CD14-positive monocyte (primary cell): ENCODE data around the gene PQBP1. TPM values are rescaled to one million over a fixed set of nuclear protein-coding genes. Genes with fewer than 3 reads are reported as not detected.

Source experiments
- DNase-seq, 3 donors: peaks; one replicate each; pipeline ENCODE4 v3.0.0-alpha.2; 2011 to 2022
- H2AFZ ChIP-seq: 2 replicates; pipeline ENCODE4 v1.6.0; 2012; ENCODE audit warnings: mild to moderate bottlenecking, low read depth, low read length, inconsistent platforms; ENCODE audit not compliant: insufficient read depth, poor library complexity, severe bottlenecking
- H3K27ac ChIP-seq, 2 donors: 1 replicate in 1 of 2; 2 replicates in 1 of 2; pipeline ENCODE4 v1.5.1; 2012 to 2013; ENCODE audit warnings: low read length in 2 of 2, control low read depth in 1 of 2, inconsistent platforms in 1 of 2, low read depth in 1 of 2, mild to moderate bottlenecking in 1 of 2
- H3K27me3 ChIP-seq, 2 donors: one replicate each; pipeline versions ENCODE4 v1.6.0 to v1.6.1; 2011 to 2013; ENCODE audit warnings: low read length in 2 of 2; ENCODE audit not compliant: control insufficient read depth in 2 of 2, insufficient read depth in 2 of 2
- H3K36me3 ChIP-seq, 2 donors: replicated peaks in 1 of 2; 1 replicate in 1 of 2; 2 replicates in 1 of 2; pipeline versions ENCODE4 v1.5.1 to v1.6.1; 2012 to 2013; ENCODE audit warnings: low read length in 2 of 2, control low read depth in 1 of 2, inconsistent platforms in 1 of 2, mild to moderate bottlenecking in 1 of 2; ENCODE audit not compliant: insufficient read depth in 2 of 2, control insufficient read depth in 1 of 2
- H3K4me1 ChIP-seq, 2 donors: 1 replicate in 1 of 2; 2 replicates in 1 of 2; pipeline versions ENCODE4 v1.5.1 to v1.6.1; 2012 to 2013; ENCODE audit warnings: low read length in 2 of 2, control low read depth in 1 of 2, inconsistent platforms in 1 of 2, mild to moderate bottlenecking in 1 of 2, moderate library complexity in 1 of 2; ENCODE audit not compliant: insufficient read depth in 2 of 2, control insufficient read depth in 1 of 2
- H3K4me2 ChIP-seq: replicated peaks from 2 replicates; pipeline ENCODE3; 2012; ENCODE audit warnings: low read length, moderate library complexity, mild to moderate bottlenecking; ENCODE audit not compliant: poor library complexity, severe bottlenecking; ENCODE audit errors: extremely low read depth
- H3K4me3 ChIP-seq, 3 experiments: fragments of 200-600 bp in 1 of 3; sonication (generic) in 1 of 3; replicated peaks in 1 of 3; 1 replicate in 2 of 3; 2 replicates in 1 of 3; pipeline ENCODE4 v1.5.1; 2011 to 2013; ENCODE audit warnings: low read length in 3 of 3, mild to moderate bottlenecking in 3 of 3, control low read depth in 2 of 3, low read depth in 2 of 3, inconsistent platforms in 1 of 3, moderate library complexity in 1 of 3
- H3K79me2 ChIP-seq: 2 replicates; pipeline ENCODE4 v1.6.0; 2012; ENCODE audit warnings: mild to moderate bottlenecking, control low read depth, inconsistent platforms, low read length, moderate library complexity; ENCODE audit not compliant: insufficient read depth
- H3K9ac ChIP-seq: 2 replicates; pipeline ENCODE4 v1.6.0; 2017; ENCODE audit warnings: low read length, mild to moderate bottlenecking; ENCODE audit not compliant: insufficient read depth, poor library complexity, severe bottlenecking
- H3K9me3 ChIP-seq, 2 donors: replicated peaks in 1 of 2; 1 replicate in 1 of 2; 2 replicates in 1 of 2; pipeline versions ENCODE4 v1.5.1 to v1.6.1; 2012 to 2013; ENCODE audit warnings: low read length in 2 of 2, control low read depth in 1 of 2; ENCODE audit not compliant: control insufficient read depth in 1 of 2, insufficient read depth in 1 of 2
- H4K20me1 ChIP-seq: 2 replicates; pipeline ENCODE4 v1.6.0; 2012; ENCODE audit warnings: mild to moderate bottlenecking, low read length, control low read depth, moderate library complexity; ENCODE audit not compliant: insufficient read depth
- H3K27ac Mint-ChIP-seq, 7 donors: one replicate each; pipeline ENCODE4 v1.8.0; 2020; ENCODE audit warnings: mild to moderate bottlenecking in 7 of 7, mixed read lengths in 7 of 7, moderate library complexity in 6 of 7, inconsistent platforms in 2 of 7
- H3K27me3 Mint-ChIP-seq, 3 donors: one replicate each; pipeline ENCODE4 v1.8.0; 2021 to 2022; ENCODE audit warnings: low read depth in 3 of 3, mild to moderate bottlenecking in 3 of 3, mixed read lengths in 3 of 3, moderate library complexity in 3 of 3, inconsistent platforms in 1 of 3
- H3K36me3 Mint-ChIP-seq, 2 donors: one replicate each; pipeline ENCODE4 v1.8.0; 2020; ENCODE audit warnings: mixed read lengths in 2 of 2, inconsistent platforms in 1 of 2, mild to moderate bottlenecking in 1 of 2
- H3K4me1 Mint-ChIP-seq: one replicate; pipeline ENCODE4 v1.8.0; 2020; ENCODE audit warnings: mild to moderate bottlenecking, mixed read lengths
- H3K4me3 Mint-ChIP-seq, 2 donors: one replicate each; pipeline ENCODE4 v1.8.0; 2020; ENCODE audit warnings: mild to moderate bottlenecking in 2 of 2, mixed read lengths in 2 of 2, moderate library complexity in 1 of 2
- H3K9me3 Mint-ChIP-seq, 7 donors: one replicate each; pipeline ENCODE4 v1.8.0; 2020 to 2022; ENCODE audit warnings: mixed read lengths in 7 of 7, mild to moderate bottlenecking in 6 of 7, moderate library complexity in 6 of 7, inconsistent platforms in 2 of 7
- CTCF ChIP-seq: fragments of 200-600 bp; IDR thresholded peaks from one replicate; pipeline ENCODE4 v1.8.0; 2022; ENCODE audit warnings: antibody characterized with exemption, mild to moderate bottlenecking
- WGBS: methylation state at CpG from one replicate; pipeline ENCODE4 v1.1.5; 2013; ENCODE audit warnings: missing lambda C conversion rate; ENCODE audit not compliant: insufficient coverage; 5-methylcytosine and 5-hydroxymethylcytosine counted together
- intact Hi-C, 2 donors: fragments of 100-400 bp; cut with micrococcal nuclease; formaldehyde crosslinking; loops; one replicate each; pipeline versions ENCODE4 v1.15.0 to v1.15.1; 2023
- polyA plus RNA-seq, 3 donors: library from polyadenylated mRNA; depleted of rRNA in 1 of 3; unstranded in 2 of 3; stranded (reverse) in 1 of 3; fragments of 300-500 nt in 2 of 3; fragments of >200 nt in 1 of 3; fragmentation: Illumina TruSeq in 2 of 3; gene quantifications; 1 replicate in 2 of 3; 2 replicates in 1 of 3; pipeline ENCODE4 v1.2.3, GENCODE V29; 2012 to 2021

PQBP1 gene
- polyA plus RNA-seq, 3 donors = 71.7 to 129 (median 78.3) TPM

- Mint-ChIP-seq H3K9me3 (no peaks in the 10 kb centered on the region), H3K4me1 (peaks cover 8% of the 10 kb centered on the region), H3K4me3 (no peak overlapping the region), H3K27me3 (peaks cover 0 to 3% (median 0%) of the 10 kb centered on the region in 3 donors), H3K36me3 (peaks cover 23 to 46% of the 10 kb centered on the region in 2 donors), H3K27ac (peak overlapping the region in 6 of 7 donors; percentile 30 to 81 (median 50))
- DNase-seq = peak; percentile 31 to 46 (median 42)
- Histone ChIP-seq H3K27ac (no peak overlapping the region), H3K36me3 (peaks cover 11 to 44% of the 10 kb centered on the region in 2 donors), H3K4me2 (no peak overlapping the region), H3K27me3 (no peaks in the 10 kb centered on the region), H3K9ac (no peak overlapping the region), H3K4me3 (no peak overlapping the region), H3K79me2 (peaks cover 61% of the 10 kb centered on the region), H4K20me1 (peaks cover 52% of the 10 kb centered on the region), H3K9me3 (no peaks in the 10 kb centered on the region), H3K4me1 (no peaks in the 10 kb centered on the region), H2AFZ (no peak overlapping the region)
- intact Hi-C loops = loop anchor here (5.0 to 10.0 kb wide), 2 partner anchors 51 to 53 kb away; partner anchors contain the start of genes PQBP1 (in 1 of the 2) and TIMM17B (in 1 of the 2)
- no CpG with 5 or more reads among the region's 8 CpGs for WGBS
- TF ChIP-seq CTCF = peak; percentile 73
Observed at GRCh38 chrX:48945517-48946348, 48.0 kb downstream of the PQBP1 start.

- no peak for DNase-seq
- H3K27ac ChIP-seq = no peak overlapping the region
- intact Hi-C loops = loop anchor here (5.0 to 10.0 kb wide), 2 partner anchors 54 to 56 kb away; partner anchors contain the start of genes PQBP1 (in 1 of the 2) and TIMM17B (in 1 of the 2)
- Mint-ChIP-seq H3K27ac (peak overlapping the region in 1 of 7 donors; percentile 27), H3K4me3 (no peak overlapping the region), H3K27me3 (peaks cover 0 to 3% (median 0%) of the 10 kb centered on the region in 3 donors), H3K9me3 (peaks cover 0 to 3% (median 0%) of the 10 kb centered on the region in 7 donors), H3K4me1 (peaks cover 19% of the 10 kb centered on the region), H3K36me3 (peaks cover 5 to 28% of the 10 kb centered on the region in 2 donors)
- TF ChIP-seq CTCF = no peak
- H4K20me1 ChIP-seq = peaks cover 74% of the 10 kb centered on the region
- H3K27me3 ChIP-seq = no peaks in the 10 kb centered on the region
- no peak overlapping the region for H3K4me3 ChIP-seq
- WGBS = no CpG with 5 or more reads among the region's 1 CpG
- peaks cover 76% of the 10 kb centered on the region for H3K79me2 ChIP-seq
- H3K4me2 ChIP-seq = no peak overlapping the region
- H3K9me3 ChIP-seq = no peaks in the 10 kb centered on the region
- no peak overlapping the region for H2AFZ ChIP-seq
- H3K36me3 ChIP-seq = peaks cover 7 to 24% of the 10 kb centered on the region in 2 donors
- no peak overlapping the region for H3K9ac ChIP-seq
- H3K4me1 ChIP-seq = peaks cover 5 to 8% of the 10 kb centered on the region in 2 donors
Observed at GRCh38 chrX:48948589-48948988, 50.9 kb downstream of the PQBP1 start.

Other genes with a start within 250 kb of the PQBP1 start
- 100 to 1,000 TPM in 1 of 3 donors, 10 to 100 TPM in 2; 22.8 to 159 (median 38.0) TPM for gene WAS, start 214.1 kb upstream of the PQBP1 start, polyA plus RNA-seq
- gene SUV39H1, start 201.2 kb upstream of the PQBP1 start, polyA plus RNA-seq = 1 to 10 TPM; 2.8 to 3.4 (median 2.9) TPM
- not detected for gene GLOD5, start 136.2 kb upstream of the PQBP1 start, polyA plus RNA-seq
- gene GATA1, start 111.3 kb upstream of the PQBP1 start, polyA plus RNA-seq = not detected
- gene HDAC6, start 95.9 kb upstream of the PQBP1 start, polyA plus RNA-seq = 10 to 100 TPM; 12.7 to 67.0 (median 19.7) TPM
- under 1 TPM in 1 of 3 donors, not detected in 2; 0.13 TPM for gene ERAS, start 71.4 kb upstream of the PQBP1 start, polyA plus RNA-seq
- not detected for gene PCSK1N, start 62.3 kb upstream of the PQBP1 start, polyA plus RNA-seq
- gene TIMM17B, start 162 bp upstream of the PQBP1 start, polyA plus RNA-seq = 10 to 100 TPM; 52.2 to 86.9 (median 86.8) TPM
- 10 to 100 TPM; 14.3 to 21.6 (median 18.4) TPM for gene SLC35A2, start 13.7 kb downstream of the PQBP1 start, polyA plus RNA-seq
- gene PIM2, start 21.1 kb downstream of the PQBP1 start, polyA plus RNA-seq = 10 to 100 TPM in 1 of 3 donors, 1 to 10 TPM in 2; 6.7 to 39.4 (median 9.9) TPM
- 10 to 100 TPM in 2 of 3 donors, 1 to 10 TPM in 1; 8.4 to 75.0 (median 12.4) TPM for gene OTUD5, start 59.7 kb downstream of the PQBP1 start, polyA plus RNA-seq
- gene KCND1, start 73.9 kb downstream of the PQBP1 start, polyA plus RNA-seq = 1 to 10 TPM in 1 of 3 donors, not detected in 2; 4.9 TPM
- gene GRIPAP1, start 104.3 kb downstream of the PQBP1 start, polyA plus RNA-seq = 100 to 1,000 TPM in 1 of 3 donors, 10 to 100 TPM in 1, 1 to 10 TPM in 1; 3.8 to 103 (median 10.7) TPM
- gene TFE3, start 145.4 kb downstream of the PQBP1 start, polyA plus RNA-seq = 10 to 100 TPM; 12.8 to 41.2 (median 22.0) TPM
- under 1 TPM in 2 of 3 donors, not detected in 1; 0.11 to 0.89 TPM for gene CCDC120, start 161.1 kb downstream of the PQBP1 start, polyA plus RNA-seq
- gene PRAF2, start 176.1 kb downstream of the PQBP1 start, polyA plus RNA-seq = 1 to 10 TPM; 4.1 to 7.9 (median 5.5) TPM
- gene WDR45, start 182.0 kb downstream of the PQBP1 start, polyA plus RNA-seq = 100 to 1,000 TPM in 1 of 3 donors, 10 to 100 TPM in 2; 83.1 to 207 (median 83.8) TPM
- 10 to 100 TPM; 14.3 to 23.1 (median 18.1) TPM for gene GPKOW, start 225.8 kb downstream of the PQBP1 start, polyA plus RNA-seq